NCI-H2196 treated with DMSO at 0.1 percent for 48 hours (cell line): ENCODE results near the gene PDXP.
"Not testable (repeated sequence)": the region's sequence is repeated elsewhere in the genome, so short reads cannot be mapped to it uniquely, and the experiment has no call there.

Experiments
- DNase-seq: peaks from one replicate; lab custom pipeline; 2025; ENCODE audit not compliant: unreplicated experiment; lab: John Stamatoyannopoulos, UW

The PDXP gene, protein sequence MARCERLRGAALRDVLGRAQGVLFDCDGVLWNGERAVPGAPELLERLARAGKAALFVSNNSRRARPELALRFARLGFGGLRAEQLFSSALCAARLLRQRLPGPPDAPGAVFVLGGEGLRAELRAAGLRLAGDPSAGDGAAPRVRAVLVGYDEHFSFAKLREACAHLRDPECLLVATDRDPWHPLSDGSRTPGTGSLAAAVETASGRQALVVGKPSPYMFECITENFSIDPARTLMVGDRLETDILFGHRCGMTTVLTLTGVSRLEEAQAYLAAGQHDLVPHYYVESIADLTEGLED

GRCh38 chr22:37658133-37659065, at the start of gene PDXP:
PDXP (plus strand) TSS chr22:37658723; CDS start chr22:37658783, 60 bp downstream.
- DNase-seq, result peak; percentile 95

GRCh38 chr22:37609240-37610152, 49.0 kb upstream of the PDXP start:
- DNase-seq, result no peak

GRCh38 chr22:37610153-37610475, 48.4 kb upstream of the PDXP start:
- DNase-seq, result not testable (repeated sequence)

DNA sequence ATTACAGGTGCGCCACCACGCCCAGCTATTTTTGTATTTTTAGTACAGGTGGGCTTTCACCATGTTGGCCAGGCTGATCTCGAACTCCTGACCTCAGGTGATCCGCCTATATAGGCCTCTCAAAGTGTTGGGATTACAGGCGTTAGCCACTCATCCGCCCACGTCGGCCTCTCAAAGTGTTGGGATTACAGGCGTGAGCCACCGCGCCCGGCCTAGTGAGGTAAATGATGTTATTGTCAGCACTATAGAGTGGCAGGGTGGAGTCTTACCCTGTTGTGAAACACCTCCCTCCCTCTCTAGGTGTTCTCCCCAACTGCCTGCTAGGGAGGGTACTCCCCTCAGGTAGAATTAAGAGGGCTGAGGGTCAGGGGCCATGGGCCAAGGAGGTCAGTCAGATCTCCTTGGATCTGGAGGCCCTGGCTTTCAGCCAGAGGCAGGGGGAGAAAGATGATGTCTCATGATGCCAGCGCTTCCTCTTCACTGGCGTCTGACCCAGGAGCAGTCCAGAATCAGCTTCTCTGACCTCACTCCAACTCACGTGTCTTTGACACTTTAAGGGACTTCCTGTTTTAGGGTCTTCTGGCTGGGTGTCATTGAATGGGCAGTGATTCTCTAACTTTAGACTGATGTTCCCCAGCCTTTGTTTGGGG, 47.9 kb upstream of the PDXP start:
- DNase-seq, result no peak

- no peak for DNase-seq
Observed at GRCh38 chr22:37611207-37611606, 47.3 kb upstream of the PDXP start.

- DNase-seq, result no peak
Observed at GRCh38 chr22:37616201-37617083, 42.1 kb upstream of the PDXP start.

DNA sequence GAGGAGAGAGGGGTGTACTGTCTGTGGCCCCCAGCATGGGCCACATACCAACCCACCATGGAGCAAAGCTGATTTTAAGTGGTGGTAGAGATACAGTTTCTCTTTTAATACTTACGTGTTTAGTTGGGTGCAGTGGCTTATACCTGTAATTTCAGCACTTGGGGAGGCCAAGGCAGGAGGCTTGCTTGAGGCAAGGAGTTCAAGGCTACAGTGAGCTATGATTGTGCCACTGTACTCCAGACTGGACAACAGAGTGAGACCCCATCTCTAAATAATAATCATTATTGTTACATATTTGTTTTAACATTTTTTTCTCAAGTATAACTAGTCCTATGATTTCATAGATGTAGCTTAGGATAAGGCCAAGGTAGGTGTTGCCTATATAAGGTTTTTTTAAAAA, 41.1 kb upstream of the PDXP start:
- no peak for DNase-seq

DNA sequence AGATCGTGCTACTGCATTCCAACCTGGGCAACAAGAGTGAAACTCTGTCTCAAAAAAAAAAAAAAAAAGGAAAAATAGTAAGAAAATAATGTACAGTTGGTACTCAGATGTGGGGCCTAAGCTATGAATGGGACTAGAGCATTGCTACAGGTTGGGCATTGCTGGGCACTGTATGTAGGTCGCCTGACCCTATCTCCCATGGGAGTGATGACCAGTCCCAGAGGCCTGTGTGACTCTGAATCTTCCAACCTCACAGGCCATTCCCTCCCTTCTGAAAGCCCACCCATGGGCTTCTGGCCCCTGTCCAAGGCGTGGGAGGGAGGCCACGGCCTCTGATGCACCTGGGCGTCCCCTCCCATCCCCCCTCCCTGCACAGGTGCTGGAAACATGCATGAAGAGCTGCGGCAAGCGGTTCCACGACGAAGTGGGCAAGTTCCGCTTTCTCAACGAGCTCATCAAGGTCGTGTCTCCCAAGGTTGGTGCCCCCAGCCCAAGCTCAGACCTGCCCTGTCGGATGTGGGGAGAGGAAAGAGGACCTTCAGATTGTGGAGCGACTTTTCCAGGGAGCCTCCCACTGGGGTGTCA, 40.4 kb upstream of the PDXP start:
- no peak for DNase-seq

GRCh38 chr22:37618674-37619073, 39.8 kb upstream of the PDXP start:
- no peak for DNase-seq

GRCh38 chr22:37619991-37620390, 38.5 kb upstream of the PDXP start:
- no peak for DNase-seq

- no peak for DNase-seq
Observed at GRCh38 chr22:37621352-37621860, 37.1 kb upstream of the PDXP start.

GRCh38 chr22:37623075-37624016, 35.2 kb upstream of the PDXP start:
- no peak for DNase-seq

DNA sequence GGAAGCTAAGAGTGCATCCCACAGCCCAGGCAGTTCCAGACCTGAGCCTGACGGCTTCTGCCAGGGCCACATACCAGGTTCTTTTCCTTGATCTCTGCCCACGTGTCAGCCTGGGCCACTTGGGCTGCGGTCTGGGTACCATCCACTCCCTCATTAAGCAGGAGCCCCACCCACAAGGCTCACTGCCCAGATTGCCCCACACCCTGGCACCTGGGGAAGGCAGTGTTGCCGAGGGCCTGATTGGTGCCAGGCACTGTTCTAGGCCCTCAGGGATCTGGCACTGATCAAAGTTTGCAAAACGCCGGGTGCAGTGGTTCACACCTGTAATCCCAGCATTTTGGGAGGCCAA, 34.5 kb upstream of the PDXP start:
- no peak for DNase-seq

- no peak for DNase-seq
Observed at GRCh38 chr22:37624876-37625275, 33.6 kb upstream of the PDXP start.

DNA sequence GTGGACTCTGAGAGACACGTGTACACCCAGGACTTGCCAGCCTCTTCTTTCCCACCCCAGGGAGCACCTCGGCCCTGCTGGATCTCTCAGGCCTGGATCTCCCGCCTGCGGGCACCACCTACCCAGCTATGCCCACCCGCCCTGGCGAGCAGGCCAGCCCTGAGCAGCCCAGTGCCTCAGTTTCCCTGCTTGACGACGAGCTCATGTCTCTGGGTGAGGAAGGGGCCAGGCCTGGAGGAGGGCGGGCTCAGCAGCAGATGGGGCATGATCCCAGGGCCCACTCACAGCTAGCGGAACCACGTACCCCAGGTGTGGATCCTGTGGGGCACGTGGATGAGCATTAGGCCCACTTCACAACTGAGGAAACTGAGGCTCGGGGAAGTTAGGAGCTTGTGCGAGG, 32.8 kb upstream of the PDXP start:
- no peak for DNase-seq

- no peak for DNase-seq
Observed at GRCh38 chr22:37626144-37626543, 32.4 kb upstream of the PDXP start.

DNA sequence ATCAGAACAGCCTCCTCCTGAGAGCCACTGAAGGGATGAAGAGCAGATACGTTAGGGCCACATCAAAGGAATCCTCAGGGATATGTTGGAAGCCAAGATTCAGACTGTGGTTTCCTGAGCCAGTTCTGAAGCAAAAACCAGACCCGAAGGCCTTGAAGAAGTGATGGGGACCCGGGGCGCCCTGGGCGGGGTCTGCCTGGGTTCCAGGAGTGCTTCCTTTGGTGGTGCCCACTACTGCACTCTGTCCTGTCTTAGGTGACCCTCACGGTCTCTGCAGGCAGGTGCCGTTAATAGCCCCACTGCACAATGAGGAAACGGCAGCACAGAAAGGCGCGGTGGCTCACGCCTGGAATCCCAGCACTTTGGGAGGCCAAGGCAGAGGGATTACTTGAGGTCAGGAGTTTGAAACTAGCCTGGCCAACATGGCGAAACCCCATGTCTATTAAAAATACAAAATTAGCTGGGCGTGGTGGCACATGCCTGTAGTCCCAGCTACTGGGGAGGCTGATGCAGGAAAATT, 31.9 kb upstream of the PDXP start:
- DNase-seq, result no peak

- DNase-seq, result no peak
Observed at GRCh38 chr22:37627121-37627520, 31.4 kb upstream of the PDXP start.
